Mesenchymal stem cell (in vitro differentiated cells and primary cell): Measurements from ENCODE around the gene ITPR3.

ENCODE experiments used
- DNase-seq: peaks from one replicate; pipeline ENCODE4 v3.0.0-alpha.2; 2013
- H2AFZ ChIP-seq: one replicate; pipeline ENCODE4 v1.6.1; 2013; ENCODE audit warnings: low read depth, mild to moderate bottlenecking, control low read depth, inconsistent platforms, low read length, moderate library complexity
- H2AK5ac ChIP-seq: 2 replicates; pipeline ENCODE4 v1.6.1; 2013; ENCODE audit warnings: low read length, moderate library complexity, mild to moderate bottlenecking, inconsistent platforms; ENCODE audit not compliant: severe bottlenecking
- H2BK120ac ChIP-seq: one replicate; pipeline ENCODE4 v1.6.1; 2013; ENCODE audit warnings: low read depth, mild to moderate bottlenecking, inconsistent platforms, low read length, moderate library complexity
- H2BK12ac ChIP-seq, 2 experiments: one replicate each; pipeline ENCODE4 v1.6.1; 2013; ENCODE audit warnings: inconsistent platforms in 2 of 2, low read length in 2 of 2, mild to moderate bottlenecking in 2 of 2, moderate library complexity in 2 of 2, control low read depth in 1 of 2
- H2BK15ac ChIP-seq: one replicate; pipeline ENCODE4 v1.6.1; 2013; ENCODE audit warnings: mild to moderate bottlenecking, low read depth, inconsistent platforms; ENCODE audit not compliant: poor library complexity, severe bottlenecking
- H2BK5ac ChIP-seq: 2 replicates; pipeline ENCODE4 v1.6.1; 2013; ENCODE audit warnings: low read depth, mild to moderate bottlenecking, low read length, control low read depth, inconsistent platforms; ENCODE audit not compliant: poor library complexity, severe bottlenecking
- H3K14ac ChIP-seq, 2 experiments: one replicate each; pipeline ENCODE4 v1.6.1; 2013; ENCODE audit warnings: inconsistent platforms in 2 of 2, low read length in 2 of 2, control low read depth in 1 of 2, mild to moderate bottlenecking in 1 of 2, moderate library complexity in 1 of 2
- H3K18ac ChIP-seq, 2 experiments: one replicate each; pipeline ENCODE4 v1.6.1; 2013; ENCODE audit warnings: inconsistent platforms in 2 of 2, low read length in 2 of 2, control low read depth in 1 of 2, low read depth in 1 of 2, mild to moderate bottlenecking in 1 of 2
- H3K23ac ChIP-seq, 2 experiments: one replicate each; pipeline ENCODE4 v1.6.1; 2013; ENCODE audit warnings: inconsistent platforms in 2 of 2, low read length in 2 of 2, mild to moderate bottlenecking in 2 of 2, moderate library complexity in 2 of 2, control low read depth in 1 of 2
- H3K27ac ChIP-seq: 2 replicates; pipeline ENCODE4 v1.5.1; 2013; ENCODE audit warnings: mild to moderate bottlenecking, moderate library complexity, low read length, control low read depth, inconsistent platforms; ENCODE audit not compliant: poor library complexity, severe bottlenecking
- H3K27me3 ChIP-seq, 2 experiments: 2 replicates each; pipeline versions ENCODE4 v1.6.1 to v1.7.0; 2013; ENCODE audit warnings: low read length in 2 of 2, mild to moderate bottlenecking in 2 of 2, moderate library complexity in 2 of 2, control low read depth in 1 of 2, inconsistent platforms in 1 of 2; ENCODE audit not compliant: control insufficient read depth in 1 of 2, insufficient read depth in 1 of 2
- H3K36me3 ChIP-seq, 2 experiments: 2 replicates each; pipeline versions ENCODE4 v1.6.1 to v1.7.0; 2013; ENCODE audit warnings: low read length in 2 of 2, control low read depth in 1 of 2, inconsistent platforms in 1 of 2, low read depth in 1 of 2, mild to moderate bottlenecking in 1 of 2; ENCODE audit not compliant: insufficient read depth in 2 of 2, control insufficient read depth in 1 of 2
- H3K4ac ChIP-seq, 2 experiments: one replicate each; pipeline ENCODE4 v1.6.1; 2013; ENCODE audit warnings: inconsistent platforms in 2 of 2, low read length in 2 of 2, mild to moderate bottlenecking in 2 of 2, moderate library complexity in 2 of 2, control low read depth in 1 of 2, low read depth in 1 of 2
- H3K4me1 ChIP-seq: 2 replicates; pipeline ENCODE4 v1.6.1; 2013; ENCODE audit warnings: low read depth, low read length, control low read depth; ENCODE audit not compliant: control insufficient read depth, insufficient read depth
- H3K4me2 ChIP-seq: 2 replicates; pipeline ENCODE4 v1.6.1; 2013; ENCODE audit warnings: low read length, mild to moderate bottlenecking, inconsistent platforms; ENCODE audit not compliant: poor library complexity, severe bottlenecking
- H3K4me3 ChIP-seq, 2 experiments: 2 replicates each; pipeline versions ENCODE4 v1.5.1 to v1.7.0; 2013; ENCODE audit warnings: low read length in 2 of 2, mild to moderate bottlenecking in 2 of 2, control low read depth in 1 of 2, low read depth in 1 of 2; ENCODE audit not compliant: insufficient read depth in 1 of 2
- H3K79me1 ChIP-seq: replicated peaks from 2 replicates; pipeline ENCODE4 v1.6.1; 2013; ENCODE audit warnings: mild to moderate bottlenecking, control low read depth, low read length, inconsistent platforms; ENCODE audit not compliant: poor library complexity, severe bottlenecking
- H3K9ac ChIP-seq: 2 replicates; pipeline ENCODE4 v1.7.0; 2013; ENCODE audit warnings: mild to moderate bottlenecking, low read length, moderate library complexity
- H3K9me3 ChIP-seq: 2 replicates; pipeline ENCODE4 v1.7.0; 2013; ENCODE audit warnings: mild to moderate bottlenecking, low read length; ENCODE audit not compliant: control insufficient read depth
- H4K8ac ChIP-seq: one replicate; pipeline ENCODE4 v1.6.1; 2013; ENCODE audit warnings: inconsistent platforms, mild to moderate bottlenecking, low read length, moderate library complexity
- H4K91ac ChIP-seq: one replicate; pipeline ENCODE4 v1.6.1; 2013; ENCODE audit warnings: mild to moderate bottlenecking, low read length, inconsistent platforms
- WGBS: methylation state at CpG from one replicate; pipeline ENCODE4 v1.1.7; 2013; ENCODE audit warnings: mixed read lengths; 5-methylcytosine and 5-hydroxymethylcytosine counted together

The ITPR3 gene

GRCh38 chr6:33668914-33669313, 47.8 kb downstream of the ITPR3 start:
- Histone ChIP-seq H3K23ac (no peak overlapping the region), H3K27me3 (no peaks in the 10 kb centered on the region), H3K9me3 (no peaks in the 10 kb centered on the region), H3K36me3 (peaks cover 78 to 94% of the 10 kb centered on the region in 2 experiments), H3K18ac (no peak overlapping the region), H3K9ac (no peak overlapping the region), H4K91ac (no peak overlapping the region), H3K79me1 (peaks cover 2% of the 10 kb centered on the region), H3K4me1 (peaks cover 16% of the 10 kb centered on the region), H3K4me3 (no peak overlapping the region), H2BK12ac (no peak overlapping the region), H2AFZ (no peak overlapping the region), H4K8ac (no peak overlapping the region), H3K4me2 (no peak overlapping the region), H2BK5ac (no peak overlapping the region), H2BK15ac (no peak overlapping the region), H2AK5ac (no peak overlapping the region), H2BK120ac (no peak overlapping the region), H3K27ac (no peak overlapping the region), H3K14ac (no peak overlapping the region), H3K4ac (no peak overlapping the region)
- WGBS, result 72% methylated on average over 17 of the region's 17 CpGs
- DNase-seq, result no peak

- Histone ChIP-seq H2AFZ (no peak overlapping the region), H4K8ac (no peak overlapping the region), H3K9ac (no peak overlapping the region), H3K27me3 (no peaks in the 10 kb centered on the region), H2BK15ac (no peak overlapping the region), H3K23ac (no peak overlapping the region), H3K4ac (no peak overlapping the region), H2AK5ac (no peak overlapping the region), H2BK5ac (no peak overlapping the region), H3K4me1 (peaks cover 18% of the 10 kb centered on the region), H3K14ac (no peak overlapping the region), H3K18ac (no peak overlapping the region), H3K4me2 (no peak overlapping the region), H4K91ac (no peak overlapping the region), H2BK120ac (no peak overlapping the region), H3K27ac (no peak overlapping the region), H3K79me1 (peaks cover 2% of the 10 kb centered on the region), H3K4me3 (no peak overlapping the region), H2BK12ac (no peak overlapping the region), H3K36me3 (peaks cover 74 to 92% of the 10 kb centered on the region in 2 experiments), H3K9me3 (no peaks in the 10 kb centered on the region)
- 95% methylated on average over 17 of the region's 21 CpGs for WGBS
- no peak for DNase-seq
Measured at GRCh38 chr6:33670086-33670660, 49.1 kb downstream of the ITPR3 start.

- DNase-seq, result no peak
- Histone ChIP-seq H3K4me1 (peaks cover 18% of the 10 kb centered on the region), H4K8ac (no peak overlapping the region), H3K9me3 (no peaks in the 10 kb centered on the region), H2AFZ (no peak overlapping the region), H2BK120ac (no peak overlapping the region), H3K14ac (no peak overlapping the region), H3K4ac (no peak overlapping the region), H3K36me3 (peaks cover 76 to 91% of the 10 kb centered on the region in 2 experiments), H3K27ac (no peak overlapping the region), H3K4me2 (no peak overlapping the region), H2BK5ac (no peak overlapping the region), H4K91ac (peak overlapping the region; percentile 46), H3K9ac (peak overlapping the region; percentile 15), H2AK5ac (peak overlapping the region; percentile 13), H3K18ac (no peak overlapping the region), H3K4me3 (no peak overlapping the region), H2BK12ac (no peak overlapping the region), H3K23ac (no peak overlapping the region), H3K27me3 (no peaks in the 10 kb centered on the region), H2BK15ac (no peak overlapping the region), H3K79me1 (peaks cover 2% of the 10 kb centered on the region)
- 81% methylated on average over 30 of the region's 30 CpGs for WGBS
Measured at GRCh38 chr6:33670971-33671743, 50.0 kb downstream of the ITPR3 start.

GRCh38 chr6:33671744-33672072, 50.6 kb downstream of the ITPR3 start:
- peaks cover 20% of the 10 kb centered on the region for H3K4me1 ChIP-seq
- WGBS, result 98% methylated on average over 3 of the region's 3 CpGs
- no peak overlapping the region for H3K4me2 ChIP-seq
- no peak overlapping the region for H2BK5ac ChIP-seq
- H3K9ac ChIP-seq, result peak overlapping the region; percentile 15
- H2AK5ac ChIP-seq, result no peak overlapping the region
- H3K18ac ChIP-seq, result no peak overlapping the region
- no peak overlapping the region for H3K23ac ChIP-seq
- no peak overlapping the region for H3K4me3 ChIP-seq
- H3K36me3 ChIP-seq, result peaks cover 81 to 91% of the 10 kb centered on the region in 2 experiments
- H3K79me1 ChIP-seq, result peaks cover 2% of the 10 kb centered on the region
- peak overlapping the region in 1 of 2 experiments; percentile 7 for H2BK12ac ChIP-seq
- H2AFZ ChIP-seq, result no peak overlapping the region
- DNase-seq, result no peak
- H3K27ac ChIP-seq, result no peak overlapping the region
- peak overlapping the region in 1 of 2 experiments; percentile 13 for H3K14ac ChIP-seq
- H3K4ac ChIP-seq, result no peak overlapping the region
- H2BK15ac ChIP-seq, result no peak overlapping the region
- H3K27me3 ChIP-seq, result no peaks in the 10 kb centered on the region
- peak overlapping the region; percentile 43 for H4K91ac ChIP-seq
- no peak overlapping the region for H2BK120ac ChIP-seq
- no peak overlapping the region for H4K8ac ChIP-seq
- no peaks in the 10 kb centered on the region for H3K9me3 ChIP-seq
